MM.1S (cell line): Measurements from ENCODE around the gene MAP3K5.

Experiments used
- CTCF ChIP-seq: fragments of 300-600 bp; sonication (generic); IDR thresholded peaks from 2 replicates; pipeline ENCODE4 v1.5.1; 2016; ENCODE audit warnings: antibody characterized with exemption, low read length, mixed read lengths
- EZH2 ChIP-seq: fragments of 300-600 bp; sonication (generic); optimal IDR thresholded peaks from 2 replicates; pipeline ENCODE3; 2017; ENCODE audit warnings: low read depth, mild to moderate bottlenecking, antibody characterized with exemption, low read length, mixed read lengths
- EZH2phosphoT487 ChIP-seq: fragments of 300-600 bp; sonication (generic); IDR thresholded peaks from 2 replicates; pipeline ENCODE4 v1.6.1; 2018; ENCODE audit warnings: antibody characterized with exemption, low read length

DNA sequence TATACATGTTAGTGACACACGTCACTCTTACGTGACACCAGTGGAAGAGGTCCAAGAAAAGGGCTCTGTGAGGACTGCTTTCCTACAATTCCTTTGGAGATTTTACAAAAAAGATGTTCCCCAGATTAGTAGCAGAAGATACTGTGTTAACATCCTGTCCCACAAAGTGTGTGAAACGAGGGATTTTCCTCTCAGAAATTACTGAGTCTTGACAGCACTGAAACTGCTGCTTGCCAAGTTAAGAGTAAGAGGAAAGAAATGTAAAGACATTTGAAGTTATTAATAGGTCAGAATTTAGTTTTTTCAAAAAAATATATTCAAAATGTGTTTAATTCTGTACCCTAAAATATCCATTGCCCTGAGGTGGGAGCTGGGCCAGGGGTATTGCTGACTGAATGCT lies 183.3 kb downstream of the MAP3K5 start:
- TF ChIP-seq CTCF, result no peak
- no peak for TF ChIP-seq EZH2
- TF ChIP-seq EZH2phosphoT487, result no peak
